Neural cell (in vitro differentiated cells): ENCODE data around the gene KCNIP4. TPM values are rescaled to one million over a fixed set of nuclear protein-coding genes. Genes with fewer than 3 reads are reported as not detected.
A peak's percentile ranks its signal among the peaks of the same experiment; 100 is the strongest.

Source experiments
- H2AFZ ChIP-seq: fragments of 200-600, 300-800 bp; sonication (generic), shearing (Covaris generic); 2 replicates; pipeline ENCODE4 v1.6.0; 2014; ENCODE audit warnings: low read depth, mild to moderate bottlenecking, antibody characterized with exemption, low read length, moderate library complexity
- H3F3A ChIP-seq: fragments of 200-600 bp; shearing (Covaris generic); 2 replicates; pipeline ENCODE4 v1.6.1; 2016; ENCODE audit warnings: mild to moderate bottlenecking, moderate library complexity, mixed read lengths, antibody characterized with exemption, low read length; ENCODE audit not compliant: insufficient read depth, poor library complexity, severe bottlenecking
- H3K27ac ChIP-seq: fragments of 200-600, 300-800 bp; sonication (generic), shearing (Covaris generic); 2 replicates; pipeline ENCODE4 v1.5.1; 2014; ENCODE audit warnings: mild to moderate bottlenecking, low read length, moderate library complexity
- H3K27me3 ChIP-seq: fragments of 300-800, 200-600 bp; sonication (generic), shearing (Covaris generic); 2 replicates; pipeline ENCODE4 v1.6.0; 2014; ENCODE audit warnings: mild to moderate bottlenecking, low read depth, low read length, moderate library complexity; ENCODE audit not compliant: insufficient read depth
- H3K36me3 ChIP-seq: fragments of 300-800, 200-600 bp; sonication (generic), shearing (Covaris generic); 2 replicates; pipeline ENCODE4 v1.5.1; 2014; ENCODE audit warnings: mild to moderate bottlenecking, antibody characterized with exemption, low read length, moderate library complexity; ENCODE audit not compliant: insufficient read depth
- H3K4me2 ChIP-seq: fragments of 300-800, 200-600 bp; sonication (generic), shearing (Covaris generic); 2 replicates; pipeline ENCODE4 v1.6.0; 2014; ENCODE audit warnings: mild to moderate bottlenecking, low read length
- H3K4me3 ChIP-seq: fragments of 300-800, 200-600 bp; sonication (generic), shearing (Covaris generic); 2 replicates; pipeline ENCODE4 v1.5.1; 2014; ENCODE audit warnings: mild to moderate bottlenecking, low read length, moderate library complexity
- H3K79me2 ChIP-seq: fragments of 200-600 bp; shearing (Covaris generic); replicated peaks from 2 replicates; pipeline ENCODE4 v1.6.0; 2014; ENCODE audit warnings: mild to moderate bottlenecking, low read length, moderate library complexity; ENCODE audit not compliant: insufficient read depth
- H3K9ac ChIP-seq: fragments of 300-800, 200-600 bp; sonication (generic), shearing (Covaris generic); 2 replicates; pipeline ENCODE4 v1.6.1; 2016; ENCODE audit warnings: mild to moderate bottlenecking, low read length, mixed read lengths
- H3K9me2 ChIP-seq: fragments of 200-600 bp; shearing (Covaris generic); 2 replicates; pipeline ENCODE4 v1.6.1; 2016; ENCODE audit warnings: mild to moderate bottlenecking, low read length, mixed read lengths; ENCODE audit not compliant: insufficient read depth
- H3K9me3 ChIP-seq: fragments of 200-600, 300-800 bp; sonication (generic), shearing (Covaris generic); 2 replicates; pipeline ENCODE4 v1.6.1; 2016; ENCODE audit warnings: mild to moderate bottlenecking, mixed run types, low read length, moderate library complexity, mixed read lengths
- H4K20me1 ChIP-seq: fragments of 200-600 bp; shearing (Covaris generic); 2 replicates; pipeline ENCODE4 v1.6.1; 2016; ENCODE audit warnings: mild to moderate bottlenecking, mixed run types; ENCODE audit not compliant: insufficient read depth
- CTCF ChIP-seq: fragments of 450-650 bp; IDR thresholded peaks from 2 replicates; pipeline ENCODE4 v1.5.1; 2014; ENCODE audit warnings: antibody characterized with exemption, mild to moderate bottlenecking, moderate library complexity; ENCODE audit not compliant: poor library complexity, severe bottlenecking
- EP300 ChIP-seq: fragments of 450-650 bp; conservative IDR thresholded peaks from 2 replicates; pipeline ENCODE4 v1.6.1; 2014; ENCODE audit warnings: antibody characterized with exemption, mild to moderate bottlenecking, moderate library complexity; ENCODE audit not compliant: poor library complexity, severe bottlenecking
- POLR2AphosphoS5 ChIP-seq: IDR thresholded peaks from 2 replicates; pipeline ENCODE4 v1.6.1; 2012
- RAD21 ChIP-seq: fragments of 450-650 bp; conservative IDR thresholded peaks from 2 replicates; pipeline ENCODE4 v1.6.1; 2014; ENCODE audit warnings: antibody characterized with exemption, mild to moderate bottlenecking, moderate library complexity
- REST ChIP-seq: IDR thresholded peaks from 2 replicates; pipeline ENCODE4 v1.6.1; 2012; ENCODE audit warnings: borderline replicate concordance
- SMC3 ChIP-seq: fragments of 450-650 bp; conservative IDR thresholded peaks from 2 replicates; pipeline ENCODE4 v1.6.1; 2014; ENCODE audit warnings: antibody characterized with exemption, mild to moderate bottlenecking, moderate library complexity; ENCODE audit not compliant: poor library complexity
- polyA plus RNA-seq: library from polyadenylated mRNA; depleted of rRNA; stranded (reverse); fragments of >200 nt; gene quantifications from 2 replicates; pipeline ENCODE4 v1.2.3, GENCODE V29; 2014

Gene KCNIP4
- polyA plus RNA-seq, 1 donor from 2014 or later: 22.8 TPM

GRCh38 chr4:21976166-21976565 is 27.6 kb upstream of the KCNIP4 start:
- no peak overlapping the region for H3K4me2 ChIP-seq
- no peak overlapping the region for H3K4me3 ChIP-seq
- H3K9ac ChIP-seq: no peak overlapping the region
- H3K9me3 ChIP-seq: no peaks in the 10 kb centered on the region
- no peaks in the 10 kb centered on the region for H3K79me2 ChIP-seq
- H2AFZ ChIP-seq: no peak overlapping the region
- H3F3A ChIP-seq: no peaks in the 10 kb centered on the region
- H4K20me1 ChIP-seq: no peaks in the 10 kb centered on the region
- H3K9me2 ChIP-seq: no peaks in the 10 kb centered on the region
- H3K27ac ChIP-seq: no peak overlapping the region
- H3K36me3 ChIP-seq: no peaks in the 10 kb centered on the region
- no peaks in the 10 kb centered on the region for H3K27me3 ChIP-seq
- TF ChIP-seq RAD21 (no peak), REST (no peak), CTCF (no peak)

- Histone ChIP-seq H3F3A (no peaks in the 10 kb centered on the region), H3K27ac (peak overlapping the region; percentile 63), H3K36me3 (no peaks in the 10 kb centered on the region), H3K9ac (peak overlapping the region; percentile 21), H3K9me2 (no peaks in the 10 kb centered on the region), H2AFZ (no peak overlapping the region), H3K79me2 (no peaks in the 10 kb centered on the region), H3K27me3 (no peaks in the 10 kb centered on the region), H3K4me3 (peak overlapping the region; percentile 31), H3K4me2 (no peak overlapping the region), H4K20me1 (no peaks in the 10 kb centered on the region), H3K9me3 (no peaks in the 10 kb centered on the region)
- peak; percentile 32 for TF ChIP-seq EP300
- no peak for TF ChIP-seq SMC3
- no peak for TF ChIP-seq CTCF
- TF ChIP-seq POLR2AphosphoS5: no peak
Observed at GRCh38 chr4:21973850-21974249, 25.3 kb upstream of the KCNIP4 start.
